H1 (cell line): ENCODE measurements around the gene IL19. TPM values are rescaled to one million over a fixed set of nuclear protein-coding genes. Genes with fewer than 3 reads are reported as not detected.

Experiments used
- CTCF ChIA-PET: fragments of 300-600 bp; sonication (Branson Sonifier 250); formaldehyde crosslinking; loops from one replicate; lab custom pipeline; 2021; ENCODE audit not compliant: partially characterized antibody; lab: Charles Lee
- POLR2A ChIA-PET: fragments of 300-600 bp; sonication (Branson Sonifier 250); formaldehyde crosslinking; loops from one replicate; lab custom pipeline; 2021; ENCODE audit warnings: inconsistent platforms; ENCODE audit not compliant: partially characterized antibody; lab: Charles Lee
- DNase-seq, 2 experiments: peaks; one replicate each; pipeline versions ENCODE4 v3.0.0 to v3.0.0-alpha.2; 2010 to 2022; ENCODE audit warnings: low spot score in 2 of 2, low read depth in 1 of 2, mixed read lengths in 1 of 2
- FAIRE-seq: peaks from 2 replicates; lab custom pipeline; 2011; peaks lifted over from hg19 to GRCh38; lab: Jason Lieb, UNC
- H2AFZ ChIP-seq: 2 replicates; pipeline ENCODE4 v1.8.1; 2012; ENCODE audit warnings: low read length, inconsistent platforms
- H2AK5ac ChIP-seq: 2 replicates; pipeline ENCODE4 v1.6.1; 2013; ENCODE audit warnings: low read depth, low read length
- H2BK120ac ChIP-seq: replicated peaks from 2 replicates; pipeline ENCODE3; 2013; ENCODE audit warnings: low read depth, low read length, inconsistent platforms
- H2BK12ac ChIP-seq: 2 replicates; pipeline ENCODE4 v1.6.1; 2013; ENCODE audit warnings: low read depth, low read length
- H2BK15ac ChIP-seq: 2 replicates; pipeline ENCODE4 v1.6.1; 2013; ENCODE audit warnings: low read length
- H2BK20ac ChIP-seq: 2 replicates; pipeline ENCODE4 v1.6.1; 2013; ENCODE audit warnings: low read length
- H2BK5ac ChIP-seq: 2 replicates; pipeline ENCODE4 v1.6.1; 2013; ENCODE audit warnings: low read depth, low read length
- H3K14ac ChIP-seq: 2 replicates; pipeline ENCODE4 v1.6.1; 2013; ENCODE audit warnings: inconsistent platforms; ENCODE audit not compliant: insufficient read length
- H3K18ac ChIP-seq: 2 replicates; pipeline ENCODE4 v1.6.1; 2013; ENCODE audit warnings: low read length; ENCODE audit errors: extremely low read depth
- H3K23ac ChIP-seq: 2 replicates; pipeline ENCODE4 v1.6.1; 2013; ENCODE audit warnings: inconsistent platforms; ENCODE audit not compliant: insufficient read length
- H3K23me2 ChIP-seq: 2 replicates; pipeline ENCODE4 v1.6.1; 2013; ENCODE audit warnings: low read depth, low read length
- H3K27ac ChIP-seq: 2 replicates; pipeline ENCODE4 v1.6.1; 2011; ENCODE audit warnings: low read depth, low read length, inconsistent platforms
- H3K27me3 ChIP-seq, 4 experiments: replicated peaks in 1 of 4; 1 replicate in 1 of 4; 2 replicates in 3 of 4; pipeline versions ENCODE4 v1.6.1 to v1.8.1; 2011 to 2013; ENCODE audit warnings: low read length in 3 of 4, mild to moderate bottlenecking in 3 of 4, inconsistent platforms in 2 of 4, mixed read lengths in 2 of 4, moderate library complexity in 1 of 4; ENCODE audit not compliant: control insufficient read depth in 3 of 4, insufficient read depth in 3 of 4; ENCODE audit errors: extremely low read depth in 1 of 4
- H3K36me3 ChIP-seq, 4 experiments: 2 replicates each; pipeline versions ENCODE4 v1.6.1 to v1.8.1; 2011 to 2013; ENCODE audit warnings: mild to moderate bottlenecking in 4 of 4, low read length in 3 of 4, moderate library complexity in 2 of 4, control low read depth in 1 of 4, inconsistent platforms in 1 of 4; ENCODE audit not compliant: insufficient read depth in 4 of 4, control insufficient read depth in 2 of 4
- H3K4ac ChIP-seq: replicated peaks from 2 replicates; pipeline ENCODE3; 2013; ENCODE audit warnings: low read length, low read depth, mixed read lengths, inconsistent platforms; ENCODE audit not compliant: insufficient read length
- H3K4me1 ChIP-seq, 4 experiments: replicated peaks in 1 of 4; 1 replicate in 1 of 4; 2 replicates in 3 of 4; pipeline versions ENCODE4 v1.6.1 to v1.8.1; 2011 to 2013; ENCODE audit warnings: low read length in 3 of 4, inconsistent platforms in 2 of 4, mixed read lengths in 1 of 4; ENCODE audit not compliant: insufficient read depth in 4 of 4, control insufficient read depth in 3 of 4
- H3K4me2 ChIP-seq, 2 experiments: 2 replicates each; pipeline versions ENCODE4 v1.6.1 to v1.8.1; 2011 to 2013; ENCODE audit warnings: low read depth in 2 of 2, low read length in 2 of 2, control low read depth in 1 of 2, inconsistent platforms in 1 of 2, mild to moderate bottlenecking in 1 of 2; ENCODE audit not compliant: insufficient read depth in 1 of 2
- H3K4me3 ChIP-seq, 4 experiments: fragments of 200-600, 300-600 bp in 1 of 4; sonication (generic), shearing (Covaris generic), sonication (Bioruptor Twin) in 1 of 4; 2 replicates each; pipeline versions ENCODE4 v1.5.1 to v1.8.1; 2011 to 2016; ENCODE audit warnings: low read length in 4 of 4, low read depth in 3 of 4, control low read depth in 2 of 4, inconsistent platforms in 2 of 4, mild to moderate bottlenecking in 2 of 4, mixed read lengths in 1 of 4, moderate library complexity in 1 of 4; ENCODE audit not compliant: insufficient read depth in 2 of 4; ENCODE audit errors: extremely low read depth in 1 of 4
- H3K56ac ChIP-seq: replicated peaks from 2 replicates; pipeline ENCODE3; 2013; ENCODE audit warnings: low read depth, mild to moderate bottlenecking, mixed read lengths, low read length, inconsistent platforms; ENCODE audit not compliant: insufficient read length
- H3K79me1 ChIP-seq: 2 replicates; pipeline ENCODE4 v1.6.1; 2013; ENCODE audit warnings: low read depth, low read length, control low read depth
- H3K79me2 ChIP-seq, 2 experiments: 2 replicates each; pipeline versions ENCODE4 v1.6.1 to v1.8.1; 2012 to 2013; ENCODE audit warnings: low read length in 2 of 2, mild to moderate bottlenecking in 2 of 2, inconsistent platforms in 1 of 2; ENCODE audit not compliant: insufficient read depth in 2 of 2, control insufficient read depth in 1 of 2
- H3K9ac ChIP-seq, 4 experiments: replicated peaks in 1 of 4; 1 replicate in 1 of 4; 2 replicates in 3 of 4; pipeline versions ENCODE4 v1.6.1 to v1.8.1; 2011 to 2013; ENCODE audit warnings: low read depth in 3 of 4, low read length in 3 of 4, control low read depth in 2 of 4, mild to moderate bottlenecking in 2 of 4, moderate library complexity in 2 of 4, inconsistent platforms in 1 of 4; ENCODE audit errors: extremely low read depth in 1 of 4
- H3K9me3 ChIP-seq, 2 experiments: 2 replicates each; pipeline versions ENCODE4 v1.6.1 to v1.8.1; 2012 to 2013; ENCODE audit warnings: mild to moderate bottlenecking in 2 of 2, moderate library complexity in 2 of 2, control low read depth in 1 of 2, inconsistent platforms in 1 of 2, low read depth in 1 of 2, low read length in 1 of 2, mixed read lengths in 1 of 2; ENCODE audit not compliant: insufficient read depth in 2 of 2
- H4K20me1 ChIP-seq, 2 experiments: replicated peaks in 1 of 2; 2 replicates each; pipeline versions ENCODE3 to v1.8.1; 2011 to 2013; ENCODE audit warnings: inconsistent platforms in 2 of 2, low read length in 2 of 2, mild to moderate bottlenecking in 1 of 2; ENCODE audit not compliant: insufficient read depth in 2 of 2, control insufficient read depth in 1 of 2
- H4K5ac ChIP-seq: 2 replicates; pipeline ENCODE4 v1.6.1; 2013; ENCODE audit warnings: low read length, low read depth, mixed read lengths, inconsistent platforms; ENCODE audit not compliant: insufficient read length
- H4K8ac ChIP-seq: 2 replicates; pipeline ENCODE4 v1.8.0; 2013; ENCODE audit warnings: mild to moderate bottlenecking, moderate library complexity, low read length, inconsistent platforms; ENCODE audit not compliant: insufficient read depth; ENCODE audit errors: extremely low read depth
- H4K91ac ChIP-seq: replicated peaks from 2 replicates; pipeline ENCODE3; 2013; ENCODE audit warnings: low read length, mixed read lengths, inconsistent platforms; ENCODE audit not compliant: insufficient read length
- BRCA1 ChIP-seq: IDR thresholded peaks from 2 replicates; pipeline ENCODE4 v1.6.1; 2012; ENCODE audit warnings: low read depth, low read length, improper control_type of control experiment
- CEBPB ChIP-seq: IDR thresholded peaks from 2 replicates; pipeline ENCODE4 v1.6.1; 2012; ENCODE audit warnings: low read depth, low read length
- JUN ChIP-seq: IDR thresholded peaks from 2 replicates; pipeline ENCODE4 v1.6.1; 2011; ENCODE audit warnings: low read depth, mild to moderate bottlenecking, improper control_type of control experiment, low read length
- NANOG ChIP-seq: IDR thresholded peaks from 2 replicates; pipeline ENCODE4 v1.6.1; 2011; ENCODE audit warnings: low read length, low read depth, mild to moderate bottlenecking, inconsistent platforms; ENCODE audit not compliant: insufficient read depth, poor library complexity, severe bottlenecking
- POLR2A ChIP-seq, 2 experiments: IDR thresholded peaks; 1 replicate in 1 of 2; 2 replicates in 1 of 2; pipeline ENCODE4 v1.6.1; 2011; ENCODE audit warnings: low read depth in 2 of 2, low read length in 2 of 2, mild to moderate bottlenecking in 2 of 2; ENCODE audit errors: control extremely low read depth in 1 of 2
- POLR2AphosphoS5 ChIP-seq: IDR thresholded peaks from 2 replicates; pipeline ENCODE4 v1.6.1; 2011; ENCODE audit warnings: low read depth, low read length
- RFX5 ChIP-seq: IDR thresholded peaks from 2 replicates; pipeline ENCODE4 v1.6.1; 2011; ENCODE audit warnings: low read depth, low read length, improper control_type of control experiment, borderline replicate concordance
- SIN3A ChIP-seq, 2 experiments: IDR thresholded peaks in 1 of 2; conservative IDR thresholded peaks in 1 of 2; 2 replicates each; pipeline ENCODE4 v1.6.1; 2011 to 2012; ENCODE audit warnings: low read length in 2 of 2, improper control_type of control experiment in 1 of 2, low read depth in 1 of 2, mild to moderate bottlenecking in 1 of 2
- SIX5 ChIP-seq: IDR thresholded peaks from 2 replicates; pipeline ENCODE4 v1.6.1; 2011; ENCODE audit warnings: mild to moderate bottlenecking, low read depth, low read length
- SUZ12 ChIP-seq: fragments of 200-600 bp; sonication (generic); IDR thresholded peaks from 2 replicates; pipeline ENCODE4 v1.6.1; 2012; ENCODE audit warnings: mild to moderate bottlenecking, inconsistent platforms, low read length, moderate library complexity, mixed read lengths
- TAF7 ChIP-seq: optimal IDR thresholded peaks from 2 replicates; pipeline ENCODE3; 2011; ENCODE audit warnings: low read depth, mild to moderate bottlenecking, inconsistent platforms, low read length, moderate library complexity, borderline replicate concordance
- WGBS, 2 experiments: shearing (Covaris generic) in 1 of 2; methylation state at CpG; one replicate each; pipeline versions ENCODE4 v1.1.6 to v1.1.7; 2013 to 2015; ENCODE audit warnings: low lambda C conversion rate in 2 of 2, mixed read lengths in 2 of 2, inconsistent platforms in 1 of 2, low coverage in 1 of 2, missing lambda C conversion rate in 1 of 2; ENCODE audit not compliant: insufficient replicate concordance in 2 of 2, insufficient coverage in 1 of 2, insufficient read length in 1 of 2; ENCODE audit errors: extremely low coverage in 1 of 2, missing lambda C conversion rate in 1 of 2; 5-methylcytosine and 5-hydroxymethylcytosine counted together
- polyA plus RNA-seq, 7 experiments: library from polyadenylated mRNA; depleted of rRNA in 3 of 7; stranded (reverse) in 5 of 7; unstranded in 2 of 7; fragments of >200 nt in 5 of 7; fragments of 200-250 nt in 2 of 7; gene quantifications; 1 replicate in 5 of 7; 2 replicates in 1 of 7; 4 replicates in 1 of 7; pipeline versions ENCODE4 v1.2.1 to v1.2.3, GENCODE V29; 2011 to 2013; ENCODE audit warnings: missing spikeins in 2 of 7, mixed read lengths in 2 of 7
- total RNA-seq: library from RNA; stranded (reverse); fragmentation: NEBNext Ultra II Directional; extraction: Animal tissue kit (Norgen Biotek cat#: 25700); gene quantifications from 2 replicates; pipeline ENCODE4 v1.2.1, GENCODE V29; 2021
- TF ChIP-seq, protein P1 (sequence below), 3 experiments: IDR thresholded peaks; 1 replicate in 2 of 3; 2 replicates in 1 of 3; pipeline versions ENCODE4 v1.5.1 to v1.6.1; 2011; ENCODE audit warnings: low read length in 3 of 3, mild to moderate bottlenecking in 3 of 3, inconsistent platforms in 2 of 3, low read depth in 1 of 3, moderate library complexity in 1 of 3; ENCODE audit not compliant: insufficient read depth in 1 of 3; ENCODE audit errors: control extremely low read depth in 1 of 3

Gene IL19
- total and polyA plus RNA-seq, 2 of the 8 experiments (the other 6 are each of a cell fraction or from before 2014, with no cell fraction given): not detected

DNA sequence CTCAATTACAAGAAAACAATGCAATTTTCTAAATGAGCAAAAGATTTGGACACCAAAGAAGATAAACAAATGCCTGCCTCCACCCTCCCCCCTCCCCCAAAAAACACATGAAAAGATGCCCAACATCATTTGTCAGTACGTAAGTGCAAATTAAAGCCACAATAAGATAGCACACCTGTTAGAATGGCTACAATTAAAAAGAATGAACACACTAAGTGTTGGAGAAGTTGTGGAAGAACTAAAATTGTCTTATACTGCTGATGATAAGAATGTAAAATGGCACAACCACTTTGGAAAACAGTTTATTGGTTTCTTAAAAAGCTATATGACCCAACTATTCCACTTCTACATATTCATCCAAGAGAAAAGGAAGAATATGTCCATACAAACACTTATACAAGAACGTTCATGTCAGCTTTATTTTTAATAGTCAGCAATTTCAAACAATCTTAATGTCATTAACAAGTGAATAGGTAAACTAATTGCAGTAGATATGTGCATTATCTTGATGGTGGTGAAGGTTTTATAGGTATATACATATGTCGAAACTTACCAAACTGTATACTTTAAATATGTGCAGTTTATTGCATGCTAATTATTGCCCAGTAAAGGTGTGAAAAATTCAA lies 105.3 kb downstream of the IL19 start:
- no peaks in the 10 kb centered on the region for H3K79me2 ChIP-seq
- FAIRE-seq (no peak), DNase-seq (no peak)
- no peak overlapping the region for H3K4me3 ChIP-seq
- no peak overlapping the region for H2BK12ac ChIP-seq
- H4K5ac ChIP-seq: no peak overlapping the region
- H3K18ac ChIP-seq: no peak overlapping the region
- no peak overlapping the region for H3K14ac ChIP-seq
- no peak overlapping the region for H2AFZ ChIP-seq
- no peak overlapping the region for H4K8ac ChIP-seq
- no peak overlapping the region for H3K56ac ChIP-seq
- H3K23ac ChIP-seq: no peak overlapping the region
- no peak overlapping the region for H2BK20ac ChIP-seq
- 77% methylated on average over 3 of the region's 3 CpGs; no CpG with 5 or more reads in 1 of the 2 experiments for WGBS, 2 experiments
- no peak overlapping the region for H3K4me2 ChIP-seq
- no peak overlapping the region for H2BK5ac ChIP-seq
- no peaks in the 10 kb centered on the region for H3K4me1 ChIP-seq
- no peak overlapping the region for H3K9ac ChIP-seq
- ChIA-PET CTCF (no interaction called here), POLR2A (no interaction called here)
- H3K23me2 ChIP-seq: no peaks in the 10 kb centered on the region
- H3K27ac ChIP-seq: no peak overlapping the region
- H4K20me1 ChIP-seq: no peaks in the 10 kb centered on the region
- H2BK15ac ChIP-seq: no peak overlapping the region
- H3K79me1 ChIP-seq: no peaks in the 10 kb centered on the region
- no peak overlapping the region for H4K91ac ChIP-seq
- H3K4ac ChIP-seq: no peak overlapping the region
- H3K36me3 ChIP-seq: no peaks in the 10 kb centered on the region
- H2BK120ac ChIP-seq: no peak overlapping the region
- H2AK5ac ChIP-seq: no peak overlapping the region
- H3K9me3 ChIP-seq: peaks cover 3 to 20% of the 10 kb centered on the region in 2 experiments
- no peaks in the 10 kb centered on the region; a peak in 1 of 7 replicates for H3K27me3 ChIP-seq
- TF ChIP-seq RFX5: no peak
- no peak for TF ChIP-seq POLR2A (IDR thresholded peaks at IDR 0.05; ENCODE audit: control extremely low read depth in 1 of 2, low read depth in 2 of 2, low read length in 2 of 2)
- TF ChIP-seq SIN3A (conservative IDR thresholded peaks at IDR 0.05 in 1 of 2, IDR thresholded peaks at IDR 0.05 in 1 of 2; ENCODE audit: low read depth in 1 of 2, low read length in 2 of 2): no peak
- TF ChIP-seq NANOG: no peak
- TF ChIP-seq SIX5: no peak
- TF ChIP-seq BRCA1: no peak
- TF ChIP-seq, protein P1, sequence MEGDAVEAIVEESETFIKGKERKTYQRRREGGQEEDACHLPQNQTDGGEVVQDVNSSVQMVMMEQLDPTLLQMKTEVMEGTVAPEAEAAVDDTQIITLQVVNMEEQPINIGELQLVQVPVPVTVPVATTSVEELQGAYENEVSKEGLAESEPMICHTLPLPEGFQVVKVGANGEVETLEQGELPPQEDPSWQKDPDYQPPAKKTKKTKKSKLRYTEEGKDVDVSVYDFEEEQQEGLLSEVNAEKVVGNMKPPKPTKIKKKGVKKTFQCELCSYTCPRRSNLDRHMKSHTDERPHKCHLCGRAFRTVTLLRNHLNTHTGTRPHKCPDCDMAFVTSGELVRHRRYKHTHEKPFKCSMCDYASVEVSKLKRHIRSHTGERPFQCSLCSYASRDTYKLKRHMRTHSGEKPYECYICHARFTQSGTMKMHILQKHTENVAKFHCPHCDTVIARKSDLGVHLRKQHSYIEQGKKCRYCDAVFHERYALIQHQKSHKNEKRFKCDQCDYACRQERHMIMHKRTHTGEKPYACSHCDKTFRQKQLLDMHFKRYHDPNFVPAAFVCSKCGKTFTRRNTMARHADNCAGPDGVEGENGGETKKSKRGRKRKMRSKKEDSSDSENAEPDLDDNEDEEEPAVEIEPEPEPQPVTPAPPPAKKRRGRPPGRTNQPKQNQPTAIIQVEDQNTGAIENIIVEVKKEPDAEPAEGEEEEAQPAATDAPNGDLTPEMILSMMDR (IDR thresholded peaks at IDR 0.05; ENCODE audit: control extremely low read depth in 1 of 3, insufficient read depth in 1 of 3, low read depth in 1 of 3, low read length in 3 of 3): no peak
- no peak for TF ChIP-seq TAF7
- TF ChIP-seq POLR2AphosphoS5: no peak
- no peak for TF ChIP-seq SUZ12
- TF ChIP-seq JUN: no peak
- TF ChIP-seq CEBPB: no peak
